Esophagus squamous epithelium (tissue), 4 donors: ENCODE measurements around the gene COL6A2.
"Not testable (repeated sequence)": the region's sequence is repeated elsewhere in the genome, so short reads cannot be mapped to it uniquely, and the experiment has no call there.

Experiments
- CTCF ChIP-seq, 6 experiments: fragments of 450-650 bp in 4 of 6; fragments of 200-600 bp in 2 of 6; sonication (generic) in 2 of 6; IDR thresholded peaks; one replicate each; pipeline ENCODE4 v1.5.1; 2016 to 2019; ENCODE audit warnings: antibody characterized with exemption in 6 of 6, mild to moderate bottlenecking in 4 of 6, moderate library complexity in 4 of 6
- POLR2A ChIP-seq, 4 donors: fragments of 450-650 bp; IDR thresholded peaks; one replicate each; pipeline ENCODE4 v1.6.1; 2017; ENCODE audit warnings: antibody characterized with exemption in 4 of 4, mild to moderate bottlenecking in 4 of 4, moderate library complexity in 3 of 4

- not testable (repeated sequence) for TF ChIP-seq CTCF, POLR2A (IDR thresholded peaks at IDR 0.05)
These were observed 21.2 kb upstream of the COL6A2 start for GRCh38 chr21:46076724-46077123.
